Measurements from ENCODE around the gene SLC31A1.

The SLC31A1 gene

GRCh38 chr9:113302792-113303418 lies 81.6 kb downstream of the SLC31A1 start, which contains the start of gene RNF183:
Gene RNF183 (minus strand): TSS chr9:113303376. CDS start chr9:113298184, 5,192 bp downstream.
- no peak for DNase-seq

- DNase-seq = no peak
Measured at GRCh38 chr9:113306566-113306965, 85.2 kb downstream of the SLC31A1 start.

- no peak for DNase-seq
Measured at GRCh38 chr9:113307396-113307975, 86.1 kb downstream of the SLC31A1 start.

- DNase-seq = peak in 9 of 56 donors; percentile 4 to 37 (median 20)
Measured at GRCh38 chr9:113309204-113309813, 88.0 kb downstream of the SLC31A1 start.

- no peak for DNase-seq
Measured at GRCh38 chr9:113310538-113310937, 89.2 kb downstream of the SLC31A1 start.

GRCh38 chr9:113311961-113312360 lies 90.6 kb downstream of the SLC31A1 start:
- DNase-seq = peak in 5 of 56 donors; percentile 3 to 23 (median 10)

GRCh38 chr9:113313261-113313660 lies 91.9 kb downstream of the SLC31A1 start:
- no peak for DNase-seq
